ENCODE data around the gene RBM14.
"Not testable (repeated sequence)": the region's sequence is repeated elsewhere in the genome, so short reads cannot be mapped to it uniquely, and the experiment has no call there.

Gene RBM14, protein sequence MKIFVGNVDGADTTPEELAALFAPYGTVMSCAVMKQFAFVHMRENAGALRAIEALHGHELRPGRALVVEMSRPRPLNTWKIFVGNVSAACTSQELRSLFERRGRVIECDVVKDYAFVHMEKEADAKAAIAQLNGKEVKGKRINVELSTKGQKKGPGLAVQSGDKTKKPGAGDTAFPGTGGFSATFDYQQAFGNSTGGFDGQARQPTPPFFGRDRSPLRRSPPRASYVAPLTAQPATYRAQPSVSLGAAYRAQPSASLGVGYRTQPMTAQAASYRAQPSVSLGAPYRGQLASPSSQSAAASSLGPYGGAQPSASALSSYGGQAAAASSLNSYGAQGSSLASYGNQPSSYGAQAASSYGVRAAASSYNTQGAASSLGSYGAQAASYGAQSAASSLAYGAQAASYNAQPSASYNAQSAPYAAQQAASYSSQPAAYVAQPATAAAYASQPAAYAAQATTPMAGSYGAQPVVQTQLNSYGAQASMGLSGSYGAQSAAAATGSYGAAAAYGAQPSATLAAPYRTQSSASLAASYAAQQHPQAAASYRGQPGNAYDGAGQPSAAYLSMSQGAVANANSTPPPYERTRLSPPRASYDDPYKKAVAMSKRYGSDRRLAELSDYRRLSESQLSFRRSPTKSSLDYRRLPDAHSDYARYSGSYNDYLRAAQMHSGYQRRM

DNA sequence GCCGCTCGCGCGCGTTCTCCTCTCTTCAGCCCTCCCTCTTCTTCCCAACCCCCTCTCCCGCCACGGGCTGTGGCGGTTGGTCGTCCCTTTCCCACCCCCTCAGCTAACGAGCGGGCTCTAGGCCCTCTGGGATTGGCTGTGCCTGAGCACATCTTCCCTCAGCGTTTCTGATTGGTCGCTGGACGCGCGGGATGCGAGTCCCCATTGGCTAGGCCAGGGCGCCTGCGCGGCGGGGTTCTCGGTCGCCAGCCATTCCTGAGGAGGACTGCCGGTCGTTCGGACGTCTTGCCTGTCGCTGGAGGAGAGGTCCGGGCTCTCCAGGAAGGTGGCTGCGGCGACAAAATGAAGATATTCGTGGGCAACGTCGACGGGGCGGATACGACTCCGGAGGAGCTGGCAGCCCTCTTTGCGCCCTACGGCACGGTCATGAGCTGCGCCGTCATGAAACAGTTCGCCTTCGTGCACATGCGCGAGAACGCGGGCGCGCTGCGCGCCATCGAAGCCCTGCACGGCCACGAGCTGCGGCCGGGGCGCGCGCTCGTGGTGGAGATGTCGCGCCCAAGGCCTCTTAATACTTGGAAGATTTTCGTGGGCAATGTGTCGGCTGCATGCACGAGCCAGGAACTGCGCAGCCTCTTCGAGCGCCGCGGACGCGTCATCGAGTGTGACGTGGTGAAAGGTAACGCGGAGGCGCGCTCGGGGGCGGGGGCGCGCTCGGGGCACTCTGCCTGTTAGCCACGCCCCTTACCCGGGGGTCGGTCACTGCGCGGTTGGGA, at the start of gene RBM14:
RBM14 (plus strand) TSS at position 252 of the 776 bp plus-strand sequence; CDS start at position 343, 91 bp downstream.
- peak; percentile 99 for DNase-seq (ENCODE audit: low spot score)

DNA sequence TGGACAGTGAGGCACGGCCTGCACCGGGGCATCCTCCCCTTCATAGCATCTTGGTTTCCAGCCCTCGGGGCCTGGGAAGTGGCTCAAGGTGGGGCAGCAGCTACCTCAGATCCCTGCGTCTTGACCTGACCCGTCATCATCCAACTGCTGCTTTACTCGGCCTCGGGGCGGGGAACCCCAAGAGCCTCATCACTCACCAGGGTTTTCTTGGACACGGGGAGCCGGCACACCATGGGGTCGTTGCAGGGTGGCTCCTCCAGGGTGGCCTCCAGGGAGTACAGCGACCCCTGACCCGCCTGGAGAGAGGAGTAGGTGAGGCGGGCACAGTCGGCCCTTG, 48.7 kb upstream of the RBM14 start:
- DNase-seq (ENCODE audit: low spot score) = no peak

DNA sequence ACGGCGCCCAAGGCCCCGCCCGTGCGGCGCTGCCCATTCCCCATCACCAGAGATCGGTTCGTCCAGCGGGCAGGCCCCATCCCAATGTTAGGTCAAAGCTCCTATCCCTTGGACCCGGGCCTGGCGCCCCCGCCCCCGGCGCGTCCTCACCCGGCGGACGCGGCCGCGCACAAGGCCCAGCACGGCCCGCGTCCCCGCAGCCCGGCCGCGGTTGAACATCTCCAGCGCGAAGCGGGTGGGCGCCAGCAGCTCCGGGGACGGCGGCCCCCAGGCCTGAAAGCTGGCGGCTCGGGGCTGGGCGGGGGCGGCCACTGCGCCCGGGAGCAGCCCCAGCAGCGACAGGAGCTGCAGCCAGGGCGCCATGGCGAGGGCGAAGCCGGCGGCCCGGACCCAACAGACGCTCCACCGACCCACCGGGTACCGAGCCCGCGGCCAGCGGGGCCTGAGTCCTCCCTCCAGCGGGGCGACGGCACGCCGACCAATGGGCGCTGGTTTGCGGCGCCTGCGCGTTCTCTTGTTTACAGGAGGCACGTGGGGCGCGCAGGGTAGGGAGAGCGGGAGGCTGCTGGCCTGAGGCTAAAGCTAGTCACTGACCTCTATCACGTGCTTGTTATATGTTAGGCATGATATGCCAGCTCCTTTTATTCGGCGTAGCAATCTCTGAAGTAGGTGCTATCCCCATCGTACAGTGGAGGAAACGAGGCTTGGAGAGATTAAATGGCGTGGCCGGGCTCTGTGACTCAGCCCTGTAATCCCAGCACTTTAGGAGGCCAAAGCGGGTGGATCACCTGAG, 48.1 kb upstream of the RBM14 start, which contains the start of gene CTSF:
CTSF (minus strand) TSS at position 483 of the 793 bp plus-strand sequence; CDS start at position 363, 120 bp downstream.
- DNase-seq (ENCODE audit: low spot score) = peak; percentile 98

DNA sequence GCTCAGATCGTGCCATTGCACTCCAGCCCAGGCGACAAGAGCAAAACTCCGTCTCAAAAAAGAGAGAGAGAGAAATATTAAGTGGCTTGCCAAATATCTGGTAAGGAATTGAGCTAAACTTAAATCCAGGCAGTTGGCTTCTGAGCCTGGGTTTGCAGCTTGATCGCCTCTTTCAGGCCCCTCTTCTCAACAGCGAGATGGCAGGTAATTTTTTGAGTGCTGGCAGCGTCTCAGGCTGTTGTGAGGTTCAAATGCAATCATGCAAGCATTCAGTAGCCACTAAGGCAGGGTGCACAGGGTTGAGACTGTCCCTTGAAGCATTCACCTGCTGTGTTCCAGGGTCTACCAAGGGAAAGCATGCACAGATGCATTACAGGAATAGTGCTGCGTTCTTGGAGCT, 47.4 kb upstream of the RBM14 start:
- no peak for DNase-seq (ENCODE audit: low spot score)

DNA sequence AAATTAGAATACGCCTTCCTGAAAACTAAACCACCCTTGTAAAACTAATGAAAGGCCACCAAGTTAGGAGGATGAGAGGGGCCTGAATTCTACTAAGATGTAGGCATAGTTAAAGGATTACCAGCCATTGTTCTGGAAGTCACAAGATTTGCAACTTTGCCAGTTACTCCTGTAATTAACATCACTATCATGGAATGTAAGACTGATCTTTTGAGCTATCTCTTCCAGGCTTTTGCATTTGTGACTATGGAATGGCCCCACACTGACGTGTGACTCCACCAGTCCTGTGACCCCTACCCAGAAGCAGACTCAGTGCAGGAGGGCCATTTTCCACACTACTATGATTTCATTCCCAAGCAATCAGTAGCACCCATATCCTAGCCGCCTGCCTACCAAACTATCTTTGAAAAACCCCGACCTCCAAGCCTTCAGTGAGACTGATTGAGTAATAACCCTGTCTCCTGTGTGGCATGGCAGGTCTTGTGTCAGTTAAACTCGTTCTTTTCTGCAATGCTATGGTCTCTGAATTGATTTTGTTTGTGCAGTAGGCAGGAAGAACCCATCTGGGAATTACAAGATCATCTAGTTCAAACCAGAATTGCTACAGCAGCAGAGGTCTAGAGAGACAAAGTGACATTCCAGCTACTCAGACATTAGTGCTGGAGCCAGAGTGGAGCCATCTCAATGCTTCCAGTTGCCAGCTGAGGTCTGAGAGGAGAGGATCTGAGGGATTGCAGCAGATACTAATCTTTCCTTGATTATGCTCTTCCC, 46.2 kb upstream of the RBM14 start:
- DNase-seq (ENCODE audit: low spot score) = no peak

DNA sequence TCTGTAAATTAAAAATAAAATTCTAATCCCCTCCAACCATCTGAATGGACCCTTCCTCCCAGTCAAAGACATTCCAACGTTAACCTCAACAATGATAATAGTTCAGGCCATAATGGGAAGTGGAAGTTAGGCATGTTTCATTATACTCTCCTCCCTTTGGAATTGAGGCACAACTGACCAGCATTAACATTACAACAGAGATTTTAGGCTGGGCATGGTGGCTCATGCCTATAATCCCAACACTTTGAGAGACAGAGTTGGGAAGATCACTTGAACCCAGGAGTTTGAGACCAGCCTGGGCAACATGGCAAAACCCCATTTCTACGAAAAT, 45.6 kb upstream of the RBM14 start:
- no peak for DNase-seq (ENCODE audit: low spot score)

DNA sequence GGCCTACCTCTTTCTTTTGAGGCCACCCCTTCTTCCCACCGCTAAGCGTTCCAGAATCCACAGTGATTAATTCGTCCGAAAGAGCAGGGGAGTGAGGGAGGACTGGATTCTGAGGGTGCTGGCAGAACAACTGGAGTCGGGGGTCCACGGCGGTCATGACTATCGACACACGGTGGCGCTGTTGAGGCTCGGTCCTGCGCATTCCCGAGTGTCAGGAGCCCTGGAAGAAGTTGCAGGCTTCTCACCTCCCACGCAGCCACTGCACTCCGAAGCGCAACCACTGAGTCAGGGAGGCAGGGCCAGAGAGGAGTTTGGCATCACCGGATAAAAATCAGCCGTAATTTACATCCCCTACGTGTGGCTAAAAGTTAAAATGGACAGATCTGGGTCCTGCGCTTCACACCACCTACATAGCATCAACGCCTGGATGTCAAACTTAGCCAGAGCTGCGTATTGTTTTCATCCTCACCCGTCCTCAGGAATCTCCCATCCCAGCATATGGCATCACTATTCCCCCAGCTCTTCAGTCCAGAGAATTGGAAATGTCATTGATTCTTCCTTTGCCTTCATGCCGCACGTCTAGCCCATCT, 37.3 kb upstream of the RBM14 start:
- peak; percentile 93 for DNase-seq (ENCODE audit: low spot score)

DNA sequence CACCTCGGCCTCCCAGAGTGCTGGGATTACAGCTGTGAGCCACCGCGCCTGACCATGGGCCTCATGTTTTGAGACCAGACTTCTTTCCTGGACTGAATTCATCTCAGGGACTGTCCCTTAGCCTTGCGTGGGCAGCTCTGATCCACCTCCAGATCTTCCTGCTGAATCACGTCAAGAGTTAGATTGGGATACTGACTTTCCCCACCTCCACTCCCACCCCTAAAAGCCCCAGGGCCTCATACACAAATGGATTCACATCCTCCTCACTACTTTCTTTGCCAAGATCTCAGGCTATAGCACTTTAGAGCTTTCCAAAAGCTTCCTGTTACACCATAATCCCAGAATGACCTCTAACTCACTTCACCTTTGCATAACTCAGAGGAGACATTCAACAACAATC, 35.6 kb upstream of the RBM14 start:
- no peak for DNase-seq (ENCODE audit: low spot score)

DNA sequence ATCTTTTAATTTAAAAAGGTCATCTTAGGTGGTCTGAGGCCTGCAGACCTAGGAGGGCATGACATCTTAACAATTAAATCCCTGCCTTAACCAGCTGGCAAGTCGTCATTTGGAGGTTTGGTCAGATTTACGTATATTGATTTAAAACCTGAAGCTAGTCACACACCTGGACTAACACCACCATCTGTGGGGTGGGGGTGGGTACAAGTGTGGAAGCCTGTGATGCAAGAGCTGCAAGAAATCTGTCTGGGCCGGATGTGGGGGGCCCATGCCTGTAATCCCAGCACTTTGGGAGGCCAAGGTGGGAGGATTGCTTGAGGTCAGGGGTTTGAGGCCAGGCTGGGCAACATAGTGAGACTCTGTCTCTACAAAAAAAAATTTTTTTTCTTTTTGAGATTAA, 35.2 kb upstream of the RBM14 start:
- no peak for DNase-seq (ENCODE audit: low spot score)

DNA sequence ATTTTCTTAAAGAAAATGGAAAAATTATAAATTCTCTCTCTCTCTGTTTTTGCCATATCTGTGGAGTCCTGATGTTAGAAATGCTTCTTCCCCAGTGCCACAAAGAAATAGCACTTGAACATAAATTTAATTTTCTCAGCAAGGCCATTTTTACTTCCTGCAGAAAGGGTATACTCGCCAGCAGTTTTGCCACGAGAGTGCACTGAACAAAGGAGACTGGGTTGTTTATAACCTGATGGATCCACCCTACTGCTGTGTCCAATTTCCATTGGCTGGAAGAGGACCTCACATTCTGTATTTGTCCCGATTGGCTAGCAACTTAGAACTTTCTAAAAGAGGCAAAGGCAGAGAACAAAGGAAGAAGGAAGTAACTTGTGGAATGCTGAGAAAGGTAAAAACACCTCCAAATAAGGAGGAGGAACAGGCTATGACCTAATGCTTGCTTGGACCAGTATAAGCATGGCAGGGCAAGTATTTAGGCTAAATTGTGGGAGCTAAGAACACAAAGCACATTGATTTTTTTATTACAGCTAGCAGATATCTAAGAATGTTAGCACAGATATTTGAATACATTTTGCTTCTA, 33.8 kb upstream of the RBM14 start:
- DNase-seq (ENCODE audit: low spot score) = not testable (repeated sequence)

DNA sequence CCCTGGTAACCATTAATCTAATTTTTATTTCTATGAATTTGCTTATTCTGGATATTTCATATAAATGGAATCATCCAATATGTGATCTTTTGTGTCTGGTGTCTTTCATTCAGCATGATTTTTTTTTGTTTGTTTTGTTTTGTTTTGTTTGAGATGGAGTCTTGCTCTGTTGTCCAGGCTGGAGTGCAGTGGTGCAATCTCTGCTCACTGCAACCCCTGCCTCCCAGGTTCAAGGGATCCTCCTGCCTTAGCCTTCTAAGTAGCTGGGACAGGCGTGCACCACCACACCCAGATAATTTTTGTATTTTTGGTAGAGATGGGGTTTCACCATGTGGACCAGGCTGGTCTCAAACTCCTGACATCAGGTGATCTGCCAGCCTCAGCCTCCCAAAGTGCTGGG, 31.0 kb upstream of the RBM14 start:
- not testable (repeated sequence) for DNase-seq (ENCODE audit: low spot score)

DNA sequence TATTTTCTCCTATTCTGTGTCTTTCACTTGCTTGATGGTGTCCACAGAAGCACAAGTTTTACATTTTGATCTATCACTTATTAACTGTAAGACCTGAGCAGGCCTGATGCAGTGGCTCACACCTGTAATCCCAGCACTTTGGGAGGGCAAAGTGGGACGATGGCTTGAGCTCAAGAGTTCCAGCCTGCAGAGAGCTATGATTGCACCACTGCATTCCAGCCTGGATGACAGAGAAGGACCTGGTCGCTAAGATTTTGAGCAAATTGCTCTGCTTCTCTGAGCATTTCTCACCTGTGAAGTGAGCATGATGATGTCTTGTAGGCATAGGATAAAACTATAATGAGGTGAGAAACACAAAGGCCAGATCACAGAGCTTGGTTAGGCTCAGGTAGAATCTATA, 30.3 kb upstream of the RBM14 start:
- DNase-seq (ENCODE audit: low spot score) = no peak

DNA sequence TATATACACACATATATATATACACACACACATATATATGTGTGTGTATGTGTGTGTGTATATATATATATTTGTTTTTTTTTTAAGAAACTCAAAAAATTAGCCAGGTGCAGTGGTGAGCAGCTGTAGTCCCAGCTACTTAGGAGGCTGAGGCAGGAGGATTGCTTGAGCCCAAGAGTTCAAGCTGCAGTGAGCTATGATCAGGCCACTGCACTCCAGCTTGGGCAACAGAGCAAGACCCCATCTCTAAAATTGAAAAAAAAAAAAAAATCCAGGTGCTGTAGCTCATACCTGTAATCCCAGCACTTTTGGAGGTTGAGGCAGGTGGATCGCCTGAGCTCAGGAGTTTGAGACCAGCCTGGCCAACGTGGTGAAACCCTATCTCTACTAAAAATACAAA, 27.1 kb upstream of the RBM14 start:
- not testable (repeated sequence) for DNase-seq (ENCODE audit: low spot score)

DNA sequence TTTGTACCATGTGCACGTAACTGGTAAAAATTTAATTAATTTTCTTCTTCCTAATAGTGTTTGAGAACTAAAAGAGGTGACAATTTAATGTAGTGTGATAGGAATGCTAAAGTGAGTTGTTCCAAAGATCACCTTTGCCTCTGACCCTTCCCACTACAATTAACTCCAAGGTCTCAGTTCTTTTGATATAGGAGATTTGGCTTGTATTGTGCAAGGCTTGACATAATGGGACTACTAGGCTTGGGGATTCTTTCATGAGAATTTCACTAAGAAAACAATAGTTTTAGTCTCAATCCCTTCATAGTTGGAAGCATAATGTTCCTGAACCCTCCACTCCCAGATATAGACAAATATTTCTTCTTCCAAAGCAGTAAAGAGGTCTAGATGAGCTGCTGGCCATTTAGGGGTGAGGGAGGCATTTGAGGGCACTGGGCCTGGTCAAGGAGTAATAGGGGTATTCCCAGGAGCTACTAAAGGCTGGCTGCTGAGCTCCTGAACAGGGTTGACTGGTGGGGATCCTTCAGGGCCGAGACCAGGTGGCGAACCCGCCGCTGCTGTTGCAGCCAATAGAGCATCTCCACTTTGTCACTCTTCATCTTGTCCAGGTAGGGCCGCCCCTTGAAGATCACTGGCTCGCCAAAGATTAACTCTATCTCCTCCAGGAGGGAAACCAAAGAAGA, 26.3 kb upstream of the RBM14 start:
- DNase-seq (ENCODE audit: low spot score) = no peak

DNA sequence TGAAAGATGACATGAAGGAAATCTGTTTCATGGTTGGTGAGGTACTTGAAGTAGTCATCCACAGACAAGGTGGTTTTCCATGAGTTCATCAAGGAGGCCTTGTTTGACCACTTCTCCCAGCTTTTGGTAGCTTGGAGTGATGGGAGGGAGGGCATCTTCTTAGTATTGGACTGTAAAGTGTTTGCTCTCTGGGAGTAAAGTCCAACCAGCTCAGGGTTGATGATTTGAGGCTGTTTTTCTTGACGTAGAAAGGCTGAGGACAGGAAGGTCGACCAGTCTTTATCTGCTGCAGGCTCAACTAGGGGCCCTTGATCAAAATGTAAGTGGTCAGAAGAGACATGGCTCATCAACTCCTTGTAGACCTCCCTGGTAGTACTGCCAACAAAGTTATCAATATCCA, 25.3 kb upstream of the RBM14 start:
- no peak for DNase-seq (ENCODE audit: low spot score)

DNA sequence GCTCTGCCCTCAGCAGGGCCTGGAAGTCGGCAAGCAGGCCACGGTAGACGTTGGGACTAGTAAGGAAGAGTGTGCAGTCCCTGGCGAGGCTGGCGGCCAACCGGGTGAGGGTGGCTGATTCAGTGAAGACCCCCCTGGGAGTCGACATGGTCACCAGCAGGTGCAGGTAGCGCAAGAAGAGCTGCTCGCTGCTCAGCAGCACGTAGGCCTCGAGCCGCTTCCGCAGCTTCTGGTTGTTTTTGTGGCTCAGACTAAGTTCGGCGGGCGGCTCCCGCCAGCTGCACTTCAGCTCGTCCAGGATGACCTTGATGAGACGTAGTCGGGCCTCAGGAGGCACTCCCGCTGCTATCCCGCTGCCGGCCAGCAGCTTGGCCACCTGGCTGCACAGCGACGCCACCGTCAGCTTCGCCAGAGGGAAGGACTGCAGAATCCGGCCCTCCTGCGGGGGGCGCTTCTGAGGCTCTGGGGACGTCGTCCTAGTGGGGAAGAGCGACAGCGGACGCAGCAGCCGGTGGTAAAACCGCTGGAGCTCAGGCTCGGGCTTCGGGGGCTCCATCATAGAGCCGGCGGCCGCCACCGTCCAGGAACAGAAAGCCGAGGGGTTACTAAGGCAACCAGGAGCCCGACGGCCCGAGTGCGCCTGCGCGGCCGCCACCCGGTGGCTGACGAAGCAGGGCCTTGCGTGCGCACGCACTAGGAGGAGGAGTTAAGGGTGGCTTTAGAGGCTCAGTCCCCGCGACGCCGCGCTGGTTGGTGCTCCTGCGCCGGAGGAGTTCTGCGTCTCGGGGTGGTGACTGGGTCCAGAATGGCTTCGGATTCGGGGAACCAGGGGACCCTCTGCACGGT, 23.8 kb upstream of the RBM14 start, which contains the start of the genes CCDC87 and CCS:
CCDC87 (minus strand) TSS at position 607 of the 846 bp plus-strand sequence; CDS start at position 559, 48 bp downstream.
CCS (plus strand) TSS at position 729 of the 846 bp plus-strand sequence; CDS start at position 806, 77 bp downstream.
- DNase-seq (ENCODE audit: low spot score) = peak; percentile 100

DNA sequence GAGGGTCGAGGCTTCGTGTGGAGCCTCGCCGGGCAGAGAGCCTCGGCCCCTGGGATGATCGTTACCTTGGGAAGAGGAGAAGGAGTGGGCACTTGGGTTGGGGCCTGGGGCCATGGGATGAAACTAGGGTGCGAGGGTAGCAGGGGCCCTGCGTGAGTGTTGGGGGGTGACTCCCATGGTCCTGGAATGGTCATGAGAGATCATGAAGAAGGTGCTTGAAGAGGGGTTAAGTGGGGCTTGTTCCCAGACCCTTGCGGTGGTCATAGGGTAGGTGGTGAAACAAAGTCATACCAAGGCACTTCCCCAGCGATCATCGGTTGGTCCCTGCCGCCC, 23.2 kb upstream of the RBM14 start:
- DNase-seq (ENCODE audit: low spot score) = no peak

DNA sequence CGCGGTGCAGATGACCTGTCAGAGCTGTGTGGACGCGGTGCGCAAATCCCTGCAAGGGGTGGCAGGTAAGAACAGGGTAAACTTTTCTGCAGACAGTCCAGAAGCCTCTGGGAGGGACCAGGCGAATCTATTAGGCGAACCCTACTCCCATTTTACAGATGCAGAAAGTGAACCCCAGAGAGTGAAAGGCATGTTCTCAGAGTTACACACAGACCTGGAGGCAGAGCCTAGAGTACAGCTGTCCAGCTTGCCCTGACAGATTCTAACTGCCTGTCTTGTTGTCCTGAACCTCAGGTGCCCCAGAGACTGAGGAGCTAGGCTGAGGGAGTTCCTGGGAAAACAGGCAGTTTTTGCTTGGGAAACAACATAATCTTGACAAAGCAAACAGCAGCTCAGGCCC, 22.8 kb upstream of the RBM14 start:
- DNase-seq (ENCODE audit: low spot score) = no peak

Data from AG20443 (cell line).